ENCODE results near the gene CLDN5.

The CLDN5 gene, protein sequence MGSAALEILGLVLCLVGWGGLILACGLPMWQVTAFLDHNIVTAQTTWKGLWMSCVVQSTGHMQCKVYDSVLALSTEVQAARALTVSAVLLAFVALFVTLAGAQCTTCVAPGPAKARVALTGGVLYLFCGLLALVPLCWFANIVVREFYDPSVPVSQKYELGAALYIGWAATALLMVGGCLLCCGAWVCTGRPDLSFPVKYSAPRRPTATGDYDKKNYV

DNA sequence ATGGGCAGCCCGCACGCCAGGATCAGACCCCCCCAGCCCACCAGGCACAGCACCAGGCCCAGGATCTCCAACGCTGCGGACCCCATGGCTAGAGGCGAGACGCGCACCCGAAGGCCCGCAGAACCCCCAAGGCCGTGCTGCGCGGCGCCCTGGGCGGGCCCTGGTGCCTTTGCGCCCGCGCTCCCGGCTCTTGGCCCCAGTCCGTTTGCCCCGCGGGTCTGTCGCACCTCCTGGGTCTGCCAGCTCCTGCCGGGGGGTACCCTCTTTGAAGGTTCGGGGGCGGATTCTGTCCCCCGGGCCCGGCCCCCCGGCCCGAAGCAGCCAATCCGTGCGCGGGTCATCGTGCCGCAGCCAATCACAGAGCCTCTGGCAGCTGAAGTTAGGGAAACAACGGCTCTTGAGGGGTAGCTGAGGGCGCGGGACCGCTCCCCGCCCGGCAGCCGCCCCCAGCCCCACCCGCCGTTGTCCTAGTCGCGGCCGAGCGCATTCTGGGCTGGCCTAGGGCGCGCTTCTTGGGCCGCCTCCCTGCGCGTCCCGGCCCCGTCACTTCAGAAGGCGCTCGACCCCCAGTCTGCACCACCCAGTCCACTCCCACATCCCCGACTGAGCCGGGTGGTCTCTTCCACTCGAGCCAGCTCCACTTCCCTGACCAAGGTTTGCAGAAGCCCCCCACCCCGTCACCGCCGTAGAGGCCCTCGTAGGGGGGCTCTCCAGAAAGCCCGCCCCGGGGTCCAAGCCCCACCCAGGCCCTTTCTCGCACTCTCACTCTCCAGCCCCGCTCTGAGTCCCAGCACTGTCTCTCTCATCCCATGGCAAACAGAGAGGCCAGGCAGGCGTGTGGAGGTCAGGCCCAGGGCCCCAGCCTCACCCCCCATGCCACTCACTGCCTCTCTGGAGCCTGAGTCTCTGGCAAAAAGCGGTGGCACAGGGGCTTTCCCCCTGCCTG, at the start of gene CLDN5:
Gene CLDN5, minus strand, starts transcription at position 241 of the 946 bp plus-strand sequence. Its CDS starts 155 bp downstream, at position 86.
- DNase-seq (ENCODE audit: low spot score), result no peak

- no peak for DNase-seq (ENCODE audit: low spot score)
These were observed 47.8 kb upstream of the CLDN5 start for GRCh38 chr22:19571995-19572394.

- no peak for DNase-seq (ENCODE audit: low spot score)
These were observed 47.1 kb upstream of the CLDN5 start for GRCh38 chr22:19571207-19571795.

DNA sequence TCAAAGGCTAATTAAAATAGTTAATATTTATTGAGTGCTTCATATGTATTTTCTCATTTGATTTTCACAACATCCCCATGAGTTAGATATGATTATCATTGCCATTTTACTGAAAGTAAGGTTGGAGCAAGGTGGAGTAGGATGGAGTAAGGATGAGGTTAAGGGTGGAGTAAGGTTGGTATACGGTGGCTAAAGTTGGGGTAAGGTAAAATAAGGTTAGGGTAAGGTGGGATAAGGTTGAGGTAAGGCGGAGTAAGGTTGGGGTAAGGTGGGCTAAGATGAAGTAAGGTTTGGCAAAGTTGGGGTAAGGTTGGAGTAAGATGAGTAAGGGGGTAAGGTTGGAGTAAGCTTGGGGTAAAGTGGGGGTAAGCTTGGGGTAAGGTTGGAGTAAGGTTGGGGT, 45.8 kb upstream of the CLDN5 start:
- DNase-seq (ENCODE audit: low spot score), result no peak

DNA sequence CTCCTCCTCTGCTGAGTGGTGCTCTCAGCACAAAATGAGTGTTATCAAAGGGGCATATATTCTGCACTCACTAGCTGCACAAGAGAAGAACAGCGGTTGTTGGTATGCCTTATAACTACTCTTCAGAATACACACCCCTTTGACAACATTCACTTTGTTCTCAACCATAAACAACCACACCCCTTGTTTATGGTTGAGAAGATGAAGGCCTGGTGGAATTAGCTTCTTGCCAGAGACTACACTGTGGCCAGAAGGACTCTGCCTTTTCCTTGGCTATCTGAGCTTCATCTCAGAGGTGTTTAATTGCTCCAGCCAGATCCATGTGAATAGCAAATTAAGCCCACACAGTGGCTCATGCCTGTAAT, 45.0 kb upstream of the CLDN5 start:
- DNase-seq (ENCODE audit: low spot score), result no peak

GRCh38 chr22:19568337-19569275, 44.4 kb upstream of the CLDN5 start:
- DNase-seq (ENCODE audit: low spot score), result no peak

DNA sequence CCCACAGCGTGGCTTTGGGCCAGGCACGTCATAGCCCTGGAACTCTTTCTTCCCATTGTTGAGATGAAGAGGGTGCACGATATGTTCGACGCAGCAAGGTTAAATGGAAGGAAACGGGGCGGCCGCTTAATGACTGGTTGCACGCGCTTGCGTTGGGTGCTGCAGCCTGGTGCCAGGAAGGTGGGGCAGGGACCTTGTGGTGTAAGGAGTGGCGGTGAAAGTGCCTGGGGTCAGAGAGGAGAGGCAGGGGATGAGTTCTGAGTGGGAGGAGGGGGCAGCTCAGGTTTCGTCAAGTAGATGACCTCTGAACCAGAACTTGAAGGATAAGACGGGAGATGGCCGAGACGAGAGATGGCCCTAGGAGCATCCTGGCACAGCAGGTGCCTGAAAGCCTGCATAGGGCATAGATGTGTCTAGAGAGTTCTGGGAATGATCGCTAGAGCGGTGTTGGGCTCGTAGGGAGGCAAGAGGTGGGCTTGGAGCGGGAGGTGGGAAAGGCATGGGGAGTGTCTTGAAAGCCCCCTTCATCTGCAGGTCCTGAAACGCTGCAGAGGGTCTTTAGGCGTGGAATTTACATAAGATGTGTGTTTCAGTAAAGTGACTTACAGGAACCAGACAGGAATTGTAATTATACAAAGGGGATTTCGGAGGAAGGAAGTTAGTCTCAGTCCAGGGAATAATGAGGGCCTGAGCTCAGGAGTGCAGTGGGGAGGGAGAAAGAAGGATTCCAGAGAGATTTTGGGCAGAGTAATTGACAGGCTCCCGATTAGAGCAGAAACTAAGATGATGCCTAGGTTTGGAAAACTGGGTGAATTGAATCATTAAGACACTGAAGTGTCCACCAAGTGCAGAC, 43.2 kb upstream of the CLDN5 start:
- no peak for DNase-seq (ENCODE audit: low spot score)

- DNase-seq (ENCODE audit: low spot score), result no peak
These were observed 42.3 kb upstream of the CLDN5 start for GRCh38 chr22:19566279-19567156.

DNA sequence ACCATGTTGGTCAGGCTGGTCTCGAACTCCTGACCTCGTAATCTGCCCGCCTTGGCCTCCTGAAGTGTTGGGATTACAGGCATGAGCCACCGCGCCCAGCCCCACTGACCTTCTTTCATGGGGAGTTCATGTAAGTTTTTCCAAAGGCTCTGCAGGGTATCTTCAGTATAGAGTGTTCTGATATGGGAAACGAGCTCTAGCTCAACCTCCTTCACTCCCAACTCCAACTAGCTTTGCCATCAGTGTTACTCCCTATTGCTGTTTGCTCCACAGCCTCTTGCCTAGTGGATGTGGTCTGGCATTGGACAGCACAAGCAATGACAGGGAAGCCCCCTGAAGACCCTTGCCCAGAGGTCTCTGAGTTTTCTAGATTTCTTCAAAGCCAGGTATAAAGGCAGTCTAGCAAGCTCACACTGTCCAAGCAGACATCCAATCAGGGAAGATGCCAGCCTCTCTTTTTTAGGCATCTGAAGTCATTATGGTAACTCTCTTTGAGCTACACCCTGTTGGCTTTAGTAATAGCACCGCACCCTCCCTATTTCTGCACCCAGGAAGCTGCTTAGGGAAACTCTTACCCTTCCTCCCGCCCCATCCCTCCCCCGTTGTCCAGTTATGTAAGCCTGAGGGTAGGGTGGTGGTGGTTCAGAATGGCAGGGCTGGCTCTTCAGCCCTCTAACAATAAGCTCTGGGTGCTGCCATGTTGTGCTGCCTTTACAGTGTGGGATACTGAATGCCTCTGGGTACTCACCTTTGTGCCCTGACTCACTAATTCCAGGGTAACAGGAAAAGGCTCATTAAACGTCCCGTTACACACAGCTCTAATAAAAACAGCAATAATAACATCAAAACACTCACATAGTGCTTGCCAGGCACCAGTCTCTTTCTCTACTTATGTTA, 41.4 kb upstream of the CLDN5 start:
- DNase-seq (ENCODE audit: low spot score), result no peak

DNA sequence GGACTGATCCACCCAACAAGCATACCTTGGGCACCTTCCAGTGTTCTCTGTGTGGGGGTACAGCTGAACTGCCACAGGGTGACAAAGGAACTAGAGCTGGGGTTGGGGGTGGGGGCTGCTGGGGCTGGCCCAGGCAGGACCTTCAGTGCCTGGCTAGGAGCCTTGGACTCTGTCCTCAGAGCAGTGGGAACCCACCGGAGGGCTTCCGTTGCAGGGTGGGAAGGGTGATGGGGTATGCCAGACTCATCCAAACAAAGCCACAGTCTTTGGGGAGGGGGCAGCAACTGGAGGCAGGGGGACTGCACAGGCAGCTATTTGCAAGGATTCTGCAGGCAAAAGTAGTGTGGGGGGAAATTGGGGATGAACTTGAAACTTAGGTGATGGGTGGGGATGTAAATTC, 35.7 kb upstream of the CLDN5 start:
- DNase-seq (ENCODE audit: low spot score), result no peak

GRCh38 chr22:19559324-19559811, 35.2 kb upstream of the CLDN5 start:
- no peak for DNase-seq (ENCODE audit: low spot score)

- no peak for DNase-seq (ENCODE audit: low spot score)
These were observed 32.8 kb upstream of the CLDN5 start for GRCh38 chr22:19556963-19557545.

DNA sequence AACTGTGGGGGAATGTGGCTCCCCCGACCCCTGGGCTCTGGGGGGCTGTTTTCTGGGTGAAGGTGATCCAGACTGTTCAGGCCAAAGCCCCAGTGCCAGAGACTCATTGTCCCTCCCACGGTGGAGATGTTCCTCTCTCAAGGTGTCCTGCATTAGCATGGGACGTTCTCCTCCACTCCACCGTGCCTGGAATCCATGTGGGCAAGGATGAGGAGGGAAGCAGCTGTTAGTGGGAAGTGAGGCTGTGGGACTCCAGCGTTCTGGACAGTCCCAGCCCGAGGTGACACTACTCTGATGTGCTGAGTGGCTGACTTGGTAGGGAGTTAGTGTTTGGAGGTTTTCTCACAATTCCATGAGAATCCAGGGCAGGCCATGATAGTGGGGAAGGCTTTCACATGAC, 31.4 kb upstream of the CLDN5 start:
- no peak for DNase-seq (ENCODE audit: low spot score)

DNA sequence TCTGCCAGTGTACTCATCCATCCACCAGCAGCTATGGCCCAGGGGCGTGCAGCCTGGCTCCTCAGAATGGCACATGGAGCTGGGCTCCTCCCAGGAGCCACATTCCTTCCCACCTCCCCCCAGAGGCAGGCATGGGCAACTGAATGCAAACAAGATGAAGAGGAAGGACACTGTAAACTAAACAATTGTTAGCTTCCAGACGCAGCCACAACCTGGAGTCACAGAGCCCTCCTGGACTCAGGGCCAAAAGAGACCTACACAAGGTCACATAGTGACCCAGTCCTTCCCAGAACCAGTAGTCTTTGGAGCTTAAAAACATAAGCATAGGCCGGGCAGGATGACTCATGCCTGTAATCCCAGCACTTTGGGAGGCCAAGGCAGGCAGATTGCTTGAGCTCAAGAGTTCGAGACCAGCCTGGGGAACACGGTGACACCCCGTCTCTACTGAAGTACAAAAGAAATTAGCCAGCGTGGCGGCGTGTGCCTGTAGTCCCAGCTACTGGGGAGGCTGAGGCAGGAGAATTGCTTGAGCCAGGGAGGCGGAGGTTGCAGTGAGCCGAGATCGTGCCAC, 30.7 kb upstream of the CLDN5 start:
- no peak for DNase-seq (ENCODE audit: low spot score)

DNA sequence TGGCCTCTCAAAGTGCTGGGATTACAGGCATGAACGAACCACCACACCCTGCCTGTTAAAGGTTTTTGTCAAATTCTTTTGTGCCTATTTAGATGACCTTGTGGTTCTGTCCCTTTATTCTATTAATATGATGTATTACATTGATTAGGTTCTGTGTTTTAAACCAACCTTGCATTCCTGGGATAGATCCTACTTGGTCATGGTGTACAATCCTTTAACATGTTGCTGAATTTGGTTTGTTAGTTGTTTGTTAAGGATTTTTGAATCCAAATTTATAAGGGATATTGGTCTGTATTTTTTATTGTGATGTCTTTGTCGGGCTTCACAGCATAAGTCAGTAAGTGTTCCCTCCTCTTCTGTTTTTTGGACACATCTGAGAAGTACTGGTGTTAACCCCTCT, 29.0 kb upstream of the CLDN5 start:
- no peak for DNase-seq (ENCODE audit: low spot score)

DNA sequence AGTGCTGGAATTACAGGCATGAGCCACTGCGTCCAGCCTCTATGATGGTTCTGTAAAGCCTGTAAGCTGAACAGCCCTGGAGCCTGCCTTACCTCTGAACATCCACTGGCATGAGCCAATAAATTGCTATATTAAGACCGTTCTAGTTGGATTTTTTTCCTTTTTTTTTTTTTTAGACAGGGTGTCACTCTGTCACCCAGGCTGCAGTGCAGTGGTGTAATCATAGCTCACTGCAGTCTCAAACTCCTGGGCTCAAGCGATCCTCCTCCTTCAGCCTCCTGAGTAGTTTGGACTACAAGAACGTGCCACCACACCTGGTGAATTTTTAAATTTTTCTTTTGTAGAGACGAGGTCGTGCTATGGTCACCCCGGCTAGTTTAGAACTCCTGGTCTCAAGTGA, 26.2 kb upstream of the CLDN5 start:
- no peak for DNase-seq (ENCODE audit: low spot score)

DNA sequence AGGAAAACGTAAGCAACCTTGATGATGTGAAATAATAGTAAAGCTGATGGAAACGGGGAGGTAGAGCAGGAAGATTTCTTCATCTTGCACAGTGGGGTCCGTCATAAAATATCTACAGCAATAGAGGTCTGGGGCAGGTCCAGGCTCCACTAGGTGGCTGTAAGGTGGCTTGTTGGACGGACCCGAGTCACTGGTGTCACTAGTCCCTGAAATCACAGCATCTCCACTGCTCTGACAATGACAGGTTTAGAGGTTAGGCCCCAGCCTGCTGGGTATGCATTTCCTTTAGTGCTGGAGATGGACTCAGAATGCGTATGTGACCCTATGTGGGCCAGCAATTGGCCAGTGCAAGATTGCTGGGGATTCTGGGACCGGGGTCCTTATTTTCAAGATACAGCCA, 25.2 kb upstream of the CLDN5 start:
- no peak for DNase-seq (ENCODE audit: low spot score)

GRCh38 chr22:19548964-19549363, 24.8 kb upstream of the CLDN5 start:
- no peak for DNase-seq (ENCODE audit: low spot score)

All from left forelimb (tissue), 1 donor.